GM23338 (cell line): ENCODE results near the gene RPL13. TPM values are rescaled to one million over a fixed set of nuclear protein-coding genes. Genes with fewer than 3 reads are reported as not detected.

Experiments
- ATAC-seq: fragments of 200-7000 bp; cut with Tn5 transposase; 3 replicates; pipeline ENCODE4 v1.9.1; 2020
- DNase-seq: peaks from one replicate; pipeline ENCODE4 v3.0.0-alpha.2; 2015; ENCODE audit warnings: low spot score
- H2AFZ ChIP-seq: fragments of 200-600 bp; sonication (generic); 2 replicates; pipeline ENCODE4 v1.8.0; 2016; ENCODE audit warnings: antibody characterized with exemption, mild to moderate bottlenecking, moderate library complexity
- H3F3A ChIP-seq: fragments of 200-600 bp; sonication (generic); replicated peaks from 2 replicates; pipeline ENCODE4 v1.8.0; 2017; ENCODE audit warnings: antibody characterized with exemption, mixed run types, low read depth
- H3K27ac ChIP-seq: fragments of 200-600 bp; sonication (generic); 2 replicates; pipeline ENCODE4 v1.6.1; 2016; ENCODE audit warnings: low read depth
- H3K27me3 ChIP-seq: fragments of 200-600 bp; sonication (generic); 2 replicates; pipeline ENCODE4 v1.8.0; 2016; ENCODE audit warnings: mild to moderate bottlenecking, mixed run types, moderate library complexity; ENCODE audit not compliant: insufficient read depth
- H3K36me3 ChIP-seq: fragments of 200-600 bp; sonication (generic); 2 replicates; pipeline ENCODE4 v1.8.0; 2016; ENCODE audit warnings: mild to moderate bottlenecking; ENCODE audit not compliant: insufficient read depth
- H3K4me1 ChIP-seq: fragments of 200-600 bp; sonication (generic); 2 replicates; pipeline ENCODE4 v1.8.0; 2016; ENCODE audit warnings: mild to moderate bottlenecking, moderate library complexity; ENCODE audit not compliant: insufficient read depth
- H3K4me2 ChIP-seq: fragments of 200-600 bp; sonication (generic); 2 replicates; pipeline ENCODE4 v1.7.1; 2017; ENCODE audit warnings: mixed run types
- H3K4me3 ChIP-seq: fragments of 200-600 bp; sonication (generic); 2 replicates; pipeline ENCODE4 v1.6.1; 2016; ENCODE audit warnings: mixed run types
- H3K79me2 ChIP-seq: fragments of 200-600 bp; sonication (generic); replicated peaks from 2 replicates; pipeline ENCODE4 v1.8.0; 2017; ENCODE audit warnings: mild to moderate bottlenecking; ENCODE audit not compliant: insufficient read depth
- H3K9me2 ChIP-seq: fragments of 200-600 bp; sonication (generic); 2 replicates; pipeline ENCODE4 v1.8.0; 2017; ENCODE audit not compliant: insufficient read depth
- H4K20me1 ChIP-seq: fragments of 200-600 bp; sonication (generic); replicated peaks from 2 replicates; pipeline ENCODE4 v1.8.0; 2017; ENCODE audit warnings: mild to moderate bottlenecking; ENCODE audit not compliant: insufficient read depth
- H3K27ac Mint-ChIP-seq: 2 replicates; pipeline ENCODE4 v1.8.0; 2020; ENCODE audit warnings: inconsistent platforms, mild to moderate bottlenecking, moderate library complexity, mixed read lengths
- H3K27me3 Mint-ChIP-seq: 3 replicates; pipeline ENCODE4 v1.8.0; 2022; ENCODE audit warnings: low read depth, mild to moderate bottlenecking, moderate library complexity, mixed read lengths, inconsistent platforms; ENCODE audit not compliant: insufficient read depth, poor library complexity
- H3K36me3 Mint-ChIP-seq: 3 replicates; pipeline ENCODE4 v1.8.0; 2021; ENCODE audit warnings: low read depth, mild to moderate bottlenecking, inconsistent platforms, moderate library complexity, mixed read lengths
- H3K4me1 Mint-ChIP-seq: 3 replicates; pipeline ENCODE4 v1.8.0; 2020; ENCODE audit warnings: mild to moderate bottlenecking, inconsistent platforms, mixed read lengths
- H3K4me3 Mint-ChIP-seq: 3 replicates; pipeline ENCODE4 v1.8.0; 2021; ENCODE audit warnings: moderate library complexity, mild to moderate bottlenecking, inconsistent platforms, mixed read lengths
- H3K9me3 Mint-ChIP-seq: 3 replicates; pipeline ENCODE4 v1.8.0; 2020; ENCODE audit warnings: moderate library complexity, mild to moderate bottlenecking, inconsistent platforms, mixed read lengths
- CREB1 ChIP-seq: fragments of 250-450 bp; sonication (Bioruptor Pico); IDR thresholded peaks from 2 replicates; pipeline ENCODE4 v1.5.0; 2020; ENCODE audit warnings: low read depth, mild to moderate bottlenecking, moderate library complexity
- EZH2 ChIP-seq: fragments of 200-600 bp; sonication (generic); IDR thresholded peaks from one replicate; pipeline ENCODE4 v1.8.0; 2017; ENCODE audit warnings: antibody characterized with exemption, mild to moderate bottlenecking, low read depth; ENCODE audit not compliant: unreplicated experiment
- EZH2phosphoT487 ChIP-seq: fragments of 200-600 bp; sonication (generic); IDR thresholded peaks from one replicate; pipeline ENCODE4 v1.8.1; 2018; ENCODE audit warnings: antibody characterized with exemption; ENCODE audit not compliant: unreplicated experiment
- JUNB ChIP-seq: IDR thresholded peaks from one replicate; pipeline ENCODE4 v1.6.1; 2016; ENCODE audit warnings: antibody characterized with exemption; ENCODE audit not compliant: unreplicated experiment
- NANOG ChIP-seq: IDR thresholded peaks from 2 replicates; pipeline ENCODE4 v1.6.1; 2016; ENCODE audit warnings: antibody characterized with exemption, borderline replicate concordance
- POLR2AphosphoS5 ChIP-seq: IDR thresholded peaks from 2 replicates; pipeline ENCODE4 v1.6.1; 2016; ENCODE audit warnings: antibody characterized with exemption, low read depth
- STAT1 ChIP-seq: IDR thresholded peaks from one replicate; pipeline ENCODE4 v1.6.1; 2016; ENCODE audit warnings: antibody characterized with exemption; ENCODE audit not compliant: unreplicated experiment
- ZNF114 ChIP-seq: fragments of 250-450 bp; sonication (Bioruptor Pico); IDR thresholded peaks from 2 replicates; pipeline ENCODE4 v1.5.0; 2020; ENCODE audit warnings: mild to moderate bottlenecking, moderate library complexity
- ZNF331 ChIP-seq: fragments of 250-450 bp; sonication (Bioruptor Pico); IDR thresholded peaks from 2 replicates; pipeline ENCODE4 v1.5.0; 2020; ENCODE audit warnings: low read depth, mild to moderate bottlenecking, moderate library complexity
- polyA plus RNA-seq: library from polyadenylated mRNA; unstranded; fragments of >200 nt; fragmentation: Nextera tagmentation; extraction: Ambion mirVana; gene quantifications from 2 replicates; pipeline ENCODE4 v1.2.1, GENCODE V29; 2016
- total RNA-seq: library from RNA; depleted of rRNA; stranded (reverse); fragments of >200 nt; shearing (Covaris generic); gene quantifications from 2 replicates; pipeline ENCODE4 v1.2.3, GENCODE V29; 2014
- TF ChIP-seq, protein P1 (sequence below): IDR thresholded peaks from 2 replicates; pipeline ENCODE4 v1.6.1; 2016; ENCODE audit warnings: antibody characterized with exemption
- TF ChIP-seq, protein P2 (sequence below), 2 experiments: fragments of 200-600 bp in 1 of 2; sonication (generic) in 1 of 2; conservative IDR thresholded peaks; 2 replicates each; pipeline versions ENCODE4 v1.5.1 to v1.6.1; 2016 to 2017; ENCODE audit warnings: antibody characterized with exemption in 2 of 2, low read depth in 2 of 2, mild to moderate bottlenecking in 2 of 2, moderate library complexity in 1 of 2
- TF ChIP-seq, protein P3 (sequence below): IDR thresholded peaks from one replicate; pipeline ENCODE4 v1.6.1; 2018; ENCODE audit warnings: antibody characterized with exemption; ENCODE audit not compliant: unreplicated experiment
- TF ChIP-seq, protein P4 (sequence below): fragments of 250-450 bp; sonication (Bioruptor Pico); IDR thresholded peaks from 2 replicates; pipeline ENCODE4 v1.5.0; 2020; ENCODE audit warnings: mild to moderate bottlenecking, moderate library complexity

Gene RPL13
- total and polyA plus RNA-seq, 2 experiments from 2014 or later, result 3,489 to 3,617 TPM

DNA sequence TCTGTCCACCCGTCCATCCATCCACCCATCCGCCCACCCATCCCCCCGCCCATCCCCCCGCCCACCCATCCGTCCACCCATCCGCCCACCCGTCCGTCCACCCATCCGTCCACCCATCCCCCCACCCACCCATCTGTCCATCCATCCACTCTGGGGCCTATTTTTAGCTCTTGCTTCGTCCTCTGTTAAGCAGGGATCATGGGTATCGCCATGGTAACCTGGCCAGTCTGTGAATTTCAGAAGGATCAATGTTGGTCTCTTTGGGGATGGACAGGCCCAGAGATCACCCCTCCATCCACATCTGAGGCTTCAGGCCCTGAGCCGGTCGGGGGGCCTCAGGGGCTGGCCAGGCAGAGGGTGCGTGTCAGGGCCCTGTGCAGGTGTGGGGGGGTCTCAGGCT is 37.7 kb downstream of the RPL13 start:
- DNase-seq (peak; percentile 48), ATAC-seq (no peak)
- Histone ChIP-seq H3K4me2 (no peak overlapping the region), H3K9me2 (no peaks in the 10 kb centered on the region), H2AFZ (no peak overlapping the region), H3K27me3 (no peaks in the 10 kb centered on the region), H3K4me3 (no peak overlapping the region), H3K4me1 (peaks cover 11% of the 10 kb centered on the region), H3K27ac (no peak overlapping the region), H4K20me1 (no peaks in the 10 kb centered on the region), H3F3A (no peaks in the 10 kb centered on the region), H3K79me2 (no peaks in the 10 kb centered on the region), H3K36me3 (no peaks in the 10 kb centered on the region)
- Mint-ChIP-seq H3K36me3 (no peaks in the 10 kb centered on the region), H3K27ac (no peak overlapping the region), H3K4me3 (no peak overlapping the region), H3K9me3 (no peaks in the 10 kb centered on the region), H3K27me3 (peaks cover 18% of the 10 kb centered on the region), H3K4me1 (peaks cover 11% of the 10 kb centered on the region)
- TF ChIP-seq, protein P1, sequence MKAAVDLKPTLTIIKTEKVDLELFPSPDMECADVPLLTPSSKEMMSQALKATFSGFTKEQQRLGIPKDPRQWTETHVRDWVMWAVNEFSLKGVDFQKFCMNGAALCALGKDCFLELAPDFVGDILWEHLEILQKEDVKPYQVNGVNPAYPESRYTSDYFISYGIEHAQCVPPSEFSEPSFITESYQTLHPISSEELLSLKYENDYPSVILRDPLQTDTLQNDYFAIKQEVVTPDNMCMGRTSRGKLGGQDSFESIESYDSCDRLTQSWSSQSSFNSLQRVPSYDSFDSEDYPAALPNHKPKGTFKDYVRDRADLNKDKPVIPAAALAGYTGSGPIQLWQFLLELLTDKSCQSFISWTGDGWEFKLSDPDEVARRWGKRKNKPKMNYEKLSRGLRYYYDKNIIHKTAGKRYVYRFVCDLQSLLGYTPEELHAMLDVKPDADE, result no peak
- TF ChIP-seq EZH2 (no peak), ZNF114 (no peak), CREB1 (CRISPR knock-in tag) (no peak), ZNF331 (CRISPR knock-in tag) (no peak), STAT1 (no peak), POLR2AphosphoS5 (no peak), EZH2phosphoT487 (no peak), JUNB (no peak), NANOG (no peak)
- TF ChIP-seq, protein P2, sequence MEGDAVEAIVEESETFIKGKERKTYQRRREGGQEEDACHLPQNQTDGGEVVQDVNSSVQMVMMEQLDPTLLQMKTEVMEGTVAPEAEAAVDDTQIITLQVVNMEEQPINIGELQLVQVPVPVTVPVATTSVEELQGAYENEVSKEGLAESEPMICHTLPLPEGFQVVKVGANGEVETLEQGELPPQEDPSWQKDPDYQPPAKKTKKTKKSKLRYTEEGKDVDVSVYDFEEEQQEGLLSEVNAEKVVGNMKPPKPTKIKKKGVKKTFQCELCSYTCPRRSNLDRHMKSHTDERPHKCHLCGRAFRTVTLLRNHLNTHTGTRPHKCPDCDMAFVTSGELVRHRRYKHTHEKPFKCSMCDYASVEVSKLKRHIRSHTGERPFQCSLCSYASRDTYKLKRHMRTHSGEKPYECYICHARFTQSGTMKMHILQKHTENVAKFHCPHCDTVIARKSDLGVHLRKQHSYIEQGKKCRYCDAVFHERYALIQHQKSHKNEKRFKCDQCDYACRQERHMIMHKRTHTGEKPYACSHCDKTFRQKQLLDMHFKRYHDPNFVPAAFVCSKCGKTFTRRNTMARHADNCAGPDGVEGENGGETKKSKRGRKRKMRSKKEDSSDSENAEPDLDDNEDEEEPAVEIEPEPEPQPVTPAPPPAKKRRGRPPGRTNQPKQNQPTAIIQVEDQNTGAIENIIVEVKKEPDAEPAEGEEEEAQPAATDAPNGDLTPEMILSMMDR (conservative IDR thresholded peaks at IDR 0.05; ENCODE audit: low read depth in 2 of 2), result no peak
- TF ChIP-seq, protein P3, sequence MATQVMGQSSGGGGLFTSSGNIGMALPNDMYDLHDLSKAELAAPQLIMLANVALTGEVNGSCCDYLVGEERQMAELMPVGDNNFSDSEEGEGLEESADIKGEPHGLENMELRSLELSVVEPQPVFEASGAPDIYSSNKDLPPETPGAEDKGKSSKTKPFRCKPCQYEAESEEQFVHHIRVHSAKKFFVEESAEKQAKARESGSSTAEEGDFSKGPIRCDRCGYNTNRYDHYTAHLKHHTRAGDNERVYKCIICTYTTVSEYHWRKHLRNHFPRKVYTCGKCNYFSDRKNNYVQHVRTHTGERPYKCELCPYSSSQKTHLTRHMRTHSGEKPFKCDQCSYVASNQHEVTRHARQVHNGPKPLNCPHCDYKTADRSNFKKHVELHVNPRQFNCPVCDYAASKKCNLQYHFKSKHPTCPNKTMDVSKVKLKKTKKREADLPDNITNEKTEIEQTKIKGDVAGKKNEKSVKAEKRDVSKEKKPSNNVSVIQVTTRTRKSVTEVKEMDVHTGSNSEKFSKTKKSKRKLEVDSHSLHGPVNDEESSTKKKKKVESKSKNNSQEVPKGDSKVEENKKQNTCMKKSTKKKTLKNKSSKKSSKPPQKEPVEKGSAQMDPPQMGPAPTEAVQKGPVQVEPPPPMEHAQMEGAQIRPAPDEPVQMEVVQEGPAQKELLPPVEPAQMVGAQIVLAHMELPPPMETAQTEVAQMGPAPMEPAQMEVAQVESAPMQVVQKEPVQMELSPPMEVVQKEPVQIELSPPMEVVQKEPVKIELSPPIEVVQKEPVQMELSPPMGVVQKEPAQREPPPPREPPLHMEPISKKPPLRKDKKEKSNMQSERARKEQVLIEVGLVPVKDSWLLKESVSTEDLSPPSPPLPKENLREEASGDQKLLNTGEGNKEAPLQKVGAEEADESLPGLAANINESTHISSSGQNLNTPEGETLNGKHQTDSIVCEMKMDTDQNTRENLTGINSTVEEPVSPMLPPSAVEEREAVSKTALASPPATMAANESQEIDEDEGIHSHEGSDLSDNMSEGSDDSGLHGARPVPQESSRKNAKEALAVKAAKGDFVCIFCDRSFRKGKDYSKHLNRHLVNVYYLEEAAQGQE, result no peak
- TF ChIP-seq, protein P4, sequence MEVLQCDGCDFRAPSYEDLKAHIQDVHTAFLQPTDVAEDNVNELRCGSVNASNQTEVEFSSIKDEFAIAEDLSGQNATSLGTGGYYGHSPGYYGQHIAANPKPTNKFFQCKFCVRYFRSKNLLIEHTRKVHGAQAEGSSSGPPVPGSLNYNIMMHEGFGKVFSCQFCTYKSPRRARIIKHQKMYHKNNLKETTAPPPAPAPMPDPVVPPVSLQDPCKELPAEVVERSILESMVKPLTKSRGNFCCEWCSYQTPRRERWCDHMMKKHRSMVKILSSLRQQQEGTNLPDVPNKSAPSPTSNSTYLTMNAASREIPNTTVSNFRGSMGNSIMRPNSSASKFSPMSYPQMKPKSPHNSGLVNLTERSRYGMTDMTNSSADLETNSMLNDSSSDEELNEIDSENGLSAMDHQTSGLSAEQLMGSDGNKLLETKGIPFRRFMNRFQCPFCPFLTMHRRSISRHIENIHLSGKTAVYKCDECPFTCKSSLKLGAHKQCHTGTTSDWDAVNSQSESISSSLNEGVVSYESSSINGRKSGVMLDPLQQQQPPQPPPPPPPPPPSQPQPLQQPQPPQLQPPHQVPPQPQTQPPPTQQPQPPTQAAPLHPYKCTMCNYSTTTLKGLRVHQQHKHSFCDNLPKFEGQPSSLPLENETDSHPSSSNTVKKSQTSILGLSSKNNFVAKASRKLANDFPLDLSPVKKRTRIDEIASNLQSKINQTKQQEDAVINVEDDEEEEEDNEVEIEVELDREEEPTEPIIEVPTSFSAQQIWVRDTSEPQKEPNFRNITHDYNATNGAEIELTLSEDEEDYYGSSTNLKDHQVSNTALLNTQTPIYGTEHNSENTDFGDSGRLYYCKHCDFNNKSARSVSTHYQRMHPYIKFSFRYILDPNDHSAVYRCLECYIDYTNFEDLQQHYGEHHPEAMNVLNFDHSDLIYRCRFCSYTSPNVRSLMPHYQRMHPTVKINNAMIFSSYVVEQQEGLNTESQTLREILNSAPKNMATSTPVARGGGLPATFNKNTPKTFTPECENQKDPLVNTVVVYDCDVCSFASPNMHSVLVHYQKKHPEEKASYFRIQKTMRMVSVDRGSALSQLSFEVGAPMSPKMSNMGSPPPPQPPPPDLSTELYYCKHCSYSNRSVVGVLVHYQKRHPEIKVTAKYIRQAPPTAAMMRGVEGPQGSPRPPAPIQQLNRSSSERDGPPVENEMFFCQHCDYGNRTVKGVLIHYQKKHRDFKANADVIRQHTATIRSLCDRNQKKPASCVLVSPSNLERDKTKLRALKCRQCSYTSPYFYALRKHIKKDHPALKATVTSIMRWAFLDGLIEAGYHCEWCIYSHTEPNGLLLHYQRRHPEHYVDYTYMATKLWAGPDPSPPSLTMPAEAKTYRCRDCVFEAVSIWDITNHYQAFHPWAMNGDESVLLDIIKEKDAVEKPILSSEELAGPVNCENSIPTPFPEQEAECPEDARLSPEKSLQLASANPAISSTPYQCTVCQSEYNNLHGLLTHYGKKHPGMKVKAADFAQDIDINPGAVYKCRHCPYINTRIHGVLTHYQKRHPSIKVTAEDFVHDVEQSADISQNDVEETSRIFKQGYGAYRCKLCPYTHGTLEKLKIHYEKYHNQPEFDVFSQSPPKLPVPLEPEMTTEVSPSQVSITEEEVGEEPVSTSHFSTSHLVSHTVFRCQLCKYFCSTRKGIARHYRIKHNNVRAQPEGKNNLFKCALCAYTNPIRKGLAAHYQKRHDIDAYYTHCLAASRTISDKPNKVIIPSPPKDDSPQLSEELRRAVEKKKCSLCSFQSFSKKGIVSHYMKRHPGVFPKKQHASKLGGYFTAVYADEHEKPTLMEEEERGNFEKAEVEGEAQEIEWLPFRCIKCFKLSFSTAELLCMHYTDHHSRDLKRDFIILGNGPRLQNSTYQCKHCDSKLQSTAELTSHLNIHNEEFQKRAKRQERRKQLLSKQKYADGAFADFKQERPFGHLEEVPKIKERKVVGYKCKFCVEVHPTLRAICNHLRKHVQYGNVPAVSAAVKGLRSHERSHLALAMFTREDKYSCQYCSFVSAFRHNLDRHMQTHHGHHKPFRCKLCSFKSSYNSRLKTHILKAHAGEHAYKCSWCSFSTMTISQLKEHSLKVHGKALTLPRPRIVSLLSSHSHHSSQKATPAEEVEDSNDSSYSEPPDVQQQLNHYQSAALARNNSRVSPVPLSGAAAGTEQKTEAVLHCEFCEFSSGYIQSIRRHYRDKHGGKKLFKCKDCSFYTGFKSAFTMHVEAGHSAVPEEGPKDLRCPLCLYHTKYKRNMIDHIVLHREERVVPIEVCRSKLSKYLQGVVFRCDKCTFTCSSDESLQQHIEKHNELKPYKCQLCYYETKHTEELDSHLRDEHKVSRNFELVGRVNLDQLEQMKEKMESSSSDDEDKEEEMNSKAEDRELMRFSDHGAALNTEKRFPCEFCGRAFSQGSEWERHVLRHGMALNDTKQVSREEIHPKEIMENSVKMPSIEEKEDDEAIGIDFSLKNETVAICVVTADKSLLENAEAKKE, result no peak
